ENCODE data around the gene GPR153.

DNA sequence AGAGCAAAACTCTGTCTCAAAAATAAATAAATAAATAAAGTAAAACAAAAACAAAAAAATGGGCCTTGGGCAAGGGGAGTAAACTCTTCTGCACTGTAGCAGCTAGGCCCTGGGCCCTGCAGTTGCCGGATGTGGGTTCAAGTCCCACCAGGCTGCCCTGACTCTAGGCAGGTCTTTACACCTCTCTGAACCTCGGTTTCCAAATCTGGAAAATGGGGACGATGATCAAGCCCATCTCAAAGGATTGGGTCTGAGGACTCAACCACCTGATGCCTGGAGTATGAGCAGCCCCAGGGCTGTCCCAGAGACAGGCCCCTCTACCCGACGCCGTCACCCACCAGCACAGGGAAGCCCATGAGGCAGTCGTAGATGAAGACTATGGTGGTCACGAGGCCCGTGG is 7.5 kb downstream of the GPR153 start:
- TF ChIP-seq ATF3 (IDR thresholded peaks at IDR 0.05; ENCODE audit: insufficient read depth, low read depth, low read length), result no peak
- TF ChIP-seq TEAD4 (IDR thresholded peaks at IDR 0.05; ENCODE audit: low read depth, low read length), result no peak
- TF ChIP-seq GTF2F1 (IDR thresholded peaks at IDR 0.05; ENCODE audit: borderline replicate concordance, low read depth, low read length), result no peak
- TF ChIP-seq CHD1 (IDR thresholded peaks at IDR 0.05; ENCODE audit: low read depth, low read length), result no peak

Measured in H1 (cell line).